HepG2 (cell line): ENCODE measurements around the gene NISCH. TPM values are rescaled to one million over a fixed set of nuclear protein-coding genes. Genes with fewer than 3 reads are reported as not detected.

ENCODE experiments used
- ARID3A ChIP-seq: IDR thresholded peaks from 2 replicates; pipeline ENCODE4 v1.6.1; 2012; ENCODE audit warnings: low read depth, low read length, improper control_type of control experiment
- BRCA1 ChIP-seq: sonication (generic); formaldehyde crosslinking; IDR thresholded peaks from 2 replicates; pipeline ENCODE4 v1.4.0; 2020; ENCODE audit warnings: missing genetic modification reagents
- CSRNP2 ChIP-seq: sonication (generic); formaldehyde crosslinking; conservative IDR thresholded peaks from 2 replicates; pipeline ENCODE4 v1.8.0; 2022; ENCODE audit warnings: low read depth, missing genetic modification reagents
- CTCF ChIP-seq: sonication (generic); formaldehyde crosslinking; IDR thresholded peaks from 2 replicates; pipeline ENCODE4 v1.5.0; 2020; ENCODE audit warnings: mild to moderate bottlenecking, missing genetic modification reagents, moderate library complexity
- GTF3A ChIP-seq: sonication (generic); formaldehyde crosslinking; conservative IDR thresholded peaks from 2 replicates; pipeline ENCODE4 v1.4.0; 2020; ENCODE audit warnings: mild to moderate bottlenecking, missing genetic modification reagents
- PHF5A ChIP-seq: IDR thresholded peaks from one replicate; pipeline ENCODE4 v1.6.1; 2018; ENCODE audit warnings: low read depth, missing genetic modification reagents; ENCODE audit not compliant: unreplicated experiment
- TRIM22 ChIP-seq: fragments of 450-650 bp; IDR thresholded peaks from 2 replicates; pipeline ENCODE4 v1.6.1; 2017
- ZHX2 ChIP-seq, 2 experiments: sonication (generic) in 1 of 2; formaldehyde crosslinking in 1 of 2; IDR thresholded peaks; 2 replicates each; pipeline versions ENCODE4 v1.6.1 to v1.9.0; 2014 to 2022; ENCODE audit warnings: antibody characterized with exemption in 1 of 2, borderline replicate concordance in 1 of 2, inconsistent platforms in 1 of 2, low read depth in 1 of 2, missing genetic modification reagents in 1 of 2
- ZNF138 ChIP-seq: sonication (generic); formaldehyde crosslinking; IDR thresholded peaks from 2 replicates; pipeline ENCODE4 v1.5.0; 2020; ENCODE audit warnings: mild to moderate bottlenecking, low read depth, missing genetic modification reagents
- ZNF354B ChIP-seq: sonication (generic); formaldehyde crosslinking; IDR thresholded peaks from 2 replicates; pipeline ENCODE4 v1.8.0; 2022; ENCODE audit warnings: mild to moderate bottlenecking, missing genetic modification reagents
- ZNF639 ChIP-seq: conservative IDR thresholded peaks from 2 replicates; pipeline ENCODE4 v1.6.1; 2018; ENCODE audit warnings: missing genetic modification reagents
- ZNF768 ChIP-seq: sonication (generic); formaldehyde crosslinking; IDR thresholded peaks from 2 replicates; pipeline ENCODE4 v1.4.0; 2020; ENCODE audit warnings: missing genetic modification reagents
- ZSCAN20 ChIP-seq: sonication (generic); formaldehyde crosslinking; IDR thresholded peaks from 2 replicates; pipeline ENCODE4 v1.4.0; 2020; ENCODE audit warnings: missing genetic modification reagents, mild to moderate bottlenecking, borderline replicate concordance
- polyA plus RNA-seq, 8 experiments: library from polyadenylated mRNA; depleted of rRNA in 3 of 8; stranded (reverse) in 7 of 8; unstranded in 1 of 8; fragments of >200 nt; fragmentation: Illumina TruSeq in 4 of 8; extraction: Trizol in 4 of 8; gene quantifications; 2 replicates each; pipeline versions ENCODE4 v1.2.1 to v1.2.3, GENCODE V29; 2011 to 2016; ENCODE audit warnings: low read depth in 4 of 8, missing spikeins in 1 of 8, mixed read lengths in 1 of 8; ENCODE audit not compliant: insufficient read depth in 1 of 8
- total RNA-seq, 5 experiments: library from RNA; depleted of rRNA; stranded (reverse); fragments of >200 nt; fragmentation: Illumina TruSeq; extraction: Trizol; gene quantifications; 2 replicates each; pipeline ENCODE4 v1.2.3, GENCODE V29; 2016; ENCODE audit warnings: low read depth in 1 of 5

The NISCH gene
- total and polyA plus RNA-seq, 2 of the 13 experiments (the other 11 are each of a cell fraction or from before 2014, with no cell fraction given): 27.0 to 47.6 TPM

- TF ChIP-seq ZNF768 (CRISPR knock-in tag): no peak
- TF ChIP-seq ARID3A: no peak
- no peak for TF ChIP-seq CTCF
- TF ChIP-seq TRIM22: no peak
- TF ChIP-seq PHF5A (CRISPR knock-in tag): no peak
- no peak for TF ChIP-seq ZNF639 (CRISPR knock-in tag)
- no peak for TF ChIP-seq BRCA1 (CRISPR knock-in tag)
- no peak for TF ChIP-seq ZHX2 (IDR thresholded peaks at IDR 0.05; ENCODE audit: low read depth)
- TF ChIP-seq ZHX2 (CRISPR knock-in tag; IDR thresholded peaks at IDR 0.05; ENCODE audit: borderline replicate concordance): no peak
- TF ChIP-seq CSRNP2: no peak
- no peak for TF ChIP-seq ZSCAN20 (CRISPR knock-in tag)
- no peak for TF ChIP-seq ZNF354B (CRISPR knock-in tag)
- TF ChIP-seq GTF3A: no peak
- no peak for TF ChIP-seq ZNF138
Measured at GRCh38 chr3:52495777-52496602, 40.6 kb downstream of the NISCH start (continued).
